ENCODE data around the gene WWOX. TPM values are rescaled to one million over a fixed set of nuclear protein-coding genes. Genes with fewer than 3 reads are reported as not detected.

Gene WWOX
- total RNA-seq, 1 donor from 2014 or later: 106 TPM

DNA sequence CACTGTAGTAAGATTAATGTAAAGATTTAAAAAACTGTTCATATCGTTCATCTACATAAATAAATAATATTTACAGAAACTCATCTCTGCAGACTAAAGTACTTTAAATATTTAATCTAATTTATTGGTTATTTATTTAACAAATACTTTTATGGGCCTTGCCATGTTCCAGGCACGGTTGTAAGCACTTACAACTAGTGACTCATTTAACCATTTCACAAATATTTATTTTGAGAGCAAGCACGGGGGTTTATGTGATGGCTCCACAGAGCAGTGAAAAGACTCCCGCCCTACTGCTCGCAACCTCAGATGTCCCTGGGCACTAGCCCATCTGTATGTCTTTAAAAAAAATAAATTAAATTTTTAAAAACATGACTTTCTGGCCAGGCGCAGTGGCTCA lies 575.9 kb downstream of the WWOX start:
- TF ChIP-seq, protein P1, sequence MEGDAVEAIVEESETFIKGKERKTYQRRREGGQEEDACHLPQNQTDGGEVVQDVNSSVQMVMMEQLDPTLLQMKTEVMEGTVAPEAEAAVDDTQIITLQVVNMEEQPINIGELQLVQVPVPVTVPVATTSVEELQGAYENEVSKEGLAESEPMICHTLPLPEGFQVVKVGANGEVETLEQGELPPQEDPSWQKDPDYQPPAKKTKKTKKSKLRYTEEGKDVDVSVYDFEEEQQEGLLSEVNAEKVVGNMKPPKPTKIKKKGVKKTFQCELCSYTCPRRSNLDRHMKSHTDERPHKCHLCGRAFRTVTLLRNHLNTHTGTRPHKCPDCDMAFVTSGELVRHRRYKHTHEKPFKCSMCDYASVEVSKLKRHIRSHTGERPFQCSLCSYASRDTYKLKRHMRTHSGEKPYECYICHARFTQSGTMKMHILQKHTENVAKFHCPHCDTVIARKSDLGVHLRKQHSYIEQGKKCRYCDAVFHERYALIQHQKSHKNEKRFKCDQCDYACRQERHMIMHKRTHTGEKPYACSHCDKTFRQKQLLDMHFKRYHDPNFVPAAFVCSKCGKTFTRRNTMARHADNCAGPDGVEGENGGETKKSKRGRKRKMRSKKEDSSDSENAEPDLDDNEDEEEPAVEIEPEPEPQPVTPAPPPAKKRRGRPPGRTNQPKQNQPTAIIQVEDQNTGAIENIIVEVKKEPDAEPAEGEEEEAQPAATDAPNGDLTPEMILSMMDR (IDR thresholded peaks at IDR 0.05): no peak
- DNase-seq (ENCODE audit: low spot score in 2 of 2): no peak
- Histone ChIP-seq H3K4me3 (no peak overlapping the region), H3K4me1 (peaks cover 0 to 2% of the 10 kb centered on the region in 2 donors), H3K27me3 (no peaks in the 10 kb centered on the region), H3K9me3 (no peaks in the 10 kb centered on the region), H3K27ac (no peak overlapping the region), H3K36me3 (no peaks in the 10 kb centered on the region)
- intact Hi-C loops (cut with DNase I): no loop called here

- Histone ChIP-seq H3K4me3 (no peak overlapping the region), H3K36me3 (no peaks in the 10 kb centered on the region), H3K9me3 (no peaks in the 10 kb centered on the region), H3K27me3 (no peaks in the 10 kb centered on the region), H3K27ac (no peak overlapping the region), H3K4me1 (no peaks in the 10 kb centered on the region)
- DNase-seq (ENCODE audit: low spot score in 2 of 2): no peak
- intact Hi-C loops (cut with DNase I): no loop called here
- TF ChIP-seq, protein P1 (IDR thresholded peaks at IDR 0.05): no peak
Measured at GRCh38 chr16:78675951-78676792, 576.7 kb downstream of the WWOX start.

- TF ChIP-seq, protein P1 (IDR thresholded peaks at IDR 0.05): no peak
- H3K9me3 ChIP-seq: no peaks in the 10 kb centered on the region
- intact Hi-C loops (cut with DNase I): no loop called here
- H3K4me1 ChIP-seq: no peaks in the 10 kb centered on the region
- H3K27ac ChIP-seq: no peak overlapping the region
- no peak for DNase-seq (ENCODE audit: low spot score in 2 of 2)
- no peaks in the 10 kb centered on the region for H3K27me3 ChIP-seq
- H3K4me3 ChIP-seq: no peak overlapping the region
- H3K36me3 ChIP-seq: no peaks in the 10 kb centered on the region
Measured at GRCh38 chr16:78677181-78677731, 577.8 kb downstream of the WWOX start.

DNA sequence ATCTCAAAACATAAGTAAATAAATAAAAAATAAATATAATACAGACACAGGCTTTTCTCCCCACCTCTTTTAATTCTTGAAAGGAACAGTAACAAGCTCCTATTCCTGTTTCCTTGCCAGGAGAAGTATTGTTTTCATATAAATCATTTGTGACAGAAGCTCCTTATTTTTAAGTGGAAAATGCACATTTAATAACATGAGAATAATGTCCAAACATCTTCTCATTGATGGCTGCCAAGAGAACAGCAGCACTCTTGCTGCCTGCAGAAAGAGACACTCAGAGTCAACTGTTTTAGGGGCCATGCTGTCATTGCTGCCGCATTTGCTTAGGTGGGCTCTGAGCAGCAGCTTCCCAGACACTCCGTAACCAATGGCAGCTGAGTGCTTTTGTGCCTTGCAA lies 580.1 kb downstream of the WWOX start:
- intact Hi-C loops (cut with DNase I): no loop called here
- H3K4me1 ChIP-seq: peaks cover 0 to 6% of the 10 kb centered on the region in 2 donors
- no peak overlapping the region for H3K4me3 ChIP-seq
- H3K9me3 ChIP-seq: no peaks in the 10 kb centered on the region
- no peaks in the 10 kb centered on the region for H3K36me3 ChIP-seq
- no peak overlapping the region for H3K27ac ChIP-seq
- H3K27me3 ChIP-seq: no peaks in the 10 kb centered on the region
- TF ChIP-seq, protein P1 (IDR thresholded peaks at IDR 0.05): no peak
- no peak for DNase-seq (ENCODE audit: low spot score in 2 of 2)

DNA sequence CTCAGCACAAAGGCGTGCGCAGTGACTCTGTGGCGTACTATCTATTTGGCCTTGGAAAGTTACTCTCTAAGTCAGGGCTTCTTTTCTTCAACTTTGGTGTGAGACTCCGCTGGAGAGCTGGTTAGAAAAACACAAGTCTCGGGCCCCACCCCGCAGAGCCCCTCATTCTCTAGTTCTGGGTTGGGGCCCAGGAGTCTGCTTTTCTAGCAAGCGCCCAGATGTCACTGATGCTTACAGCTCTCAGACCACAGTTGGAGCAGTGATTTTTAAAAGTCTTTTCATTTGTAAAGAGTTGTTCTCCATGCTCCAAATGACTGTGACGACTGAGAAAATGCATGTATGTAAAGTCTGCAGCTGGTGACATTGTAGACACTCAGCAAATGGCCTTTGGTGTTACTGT lies 582.3 kb downstream of the WWOX start:
- intact Hi-C loops (cut with DNase I): loop anchor here (5.0 to 10.0 kb wide), 2 partner anchors 921 to 1033 kb away; partner anchors contain the start of gene MAF
- no peaks in the 10 kb centered on the region for H3K36me3 ChIP-seq
- peaks cover 0 to 10% of the 10 kb centered on the region in 2 donors for H3K4me1 ChIP-seq
- TF ChIP-seq, protein P1 (IDR thresholded peaks at IDR 0.05): no peak
- no peak for DNase-seq (ENCODE audit: low spot score in 2 of 2)
- H3K4me3 ChIP-seq: no peak overlapping the region
- no peaks in the 10 kb centered on the region for H3K27me3 ChIP-seq
- no peak overlapping the region for H3K27ac ChIP-seq
- H3K9me3 ChIP-seq: no peaks in the 10 kb centered on the region
